CD4-positive, alpha-beta memory T cell (primary cell): ENCODE measurements around the gene EFNA5. TPM values are rescaled to one million over a fixed set of nuclear protein-coding genes. Genes with fewer than 3 reads are reported as not detected.

Experiments
- CTCF ChIA-PET: fragments of 350-600 bp; sonication (Branson Sonifier 250); formaldehyde crosslinking; loops from one replicate; lab custom pipeline; 2021; ENCODE audit warnings: inconsistent platforms; ENCODE audit not compliant: partially characterized antibody; lab: Charles Lee
- POLR2A ChIA-PET: fragments of 350-600 bp; sonication (Branson Sonifier 250); formaldehyde crosslinking; loops from one replicate; lab custom pipeline; 2021; ENCODE audit not compliant: partially characterized antibody; lab: Charles Lee
- DNase-seq, 5 donors: peaks; one replicate each; pipeline versions ENCODE4 v3.0.0 to v3.0.0-alpha.2; 2020 to 2022; ENCODE audit warnings: mixed read lengths in 1 of 5
- H3K27ac ChIP-seq: one replicate; pipeline ENCODE4 v1.7.0; 2013; ENCODE audit warnings: low read depth, low read length
- H3K27me3 ChIP-seq: 2 replicates; pipeline ENCODE4 v1.7.0; 2013; ENCODE audit warnings: mild to moderate bottlenecking, low read length, moderate library complexity; ENCODE audit not compliant: insufficient read depth
- H3K36me3 ChIP-seq: 2 replicates; pipeline ENCODE4 v1.7.0; 2013; ENCODE audit warnings: mild to moderate bottlenecking, low read length, moderate library complexity; ENCODE audit not compliant: insufficient read depth
- H3K4me1 ChIP-seq: 2 replicates; pipeline ENCODE4 v1.7.0; 2013; ENCODE audit warnings: mild to moderate bottlenecking, low read length, moderate library complexity; ENCODE audit not compliant: insufficient read depth
- H3K4me3 ChIP-seq, 2 donors: one replicate each; pipeline ENCODE4 v1.7.0; 2013; ENCODE audit warnings: low read length in 2 of 2, mild to moderate bottlenecking in 1 of 2
- H3K9me3 ChIP-seq, 2 donors: one replicate each; pipeline ENCODE4 v1.7.0; 2013; ENCODE audit warnings: low read length in 2 of 2, control low read depth in 1 of 2; ENCODE audit not compliant: control insufficient read depth in 1 of 2
- H3K27ac Mint-ChIP-seq, 7 donors: one replicate each; pipeline ENCODE4 v1.8.0; 2020 to 2021; ENCODE audit warnings: mixed read lengths in 7 of 7, mild to moderate bottlenecking in 6 of 7, inconsistent platforms in 3 of 7, moderate library complexity in 3 of 7
- H3K27me3 Mint-ChIP-seq, 2 donors: one replicate each; pipeline ENCODE4 v1.8.0; 2020 to 2021; ENCODE audit warnings: mixed read lengths in 2 of 2
- H3K36me3 Mint-ChIP-seq, 2 donors: one replicate each; pipeline ENCODE4 v1.8.0; 2020 to 2021; ENCODE audit warnings: mixed read lengths in 2 of 2, inconsistent platforms in 1 of 2, mild to moderate bottlenecking in 1 of 2
- H3K4me1 Mint-ChIP-seq, 4 donors: one replicate each; pipeline ENCODE4 v1.8.0; 2020 to 2021; ENCODE audit warnings: mixed read lengths in 4 of 4, mild to moderate bottlenecking in 1 of 4
- H3K4me3 Mint-ChIP-seq, 8 donors: one replicate each; pipeline ENCODE4 v1.8.0; 2020 to 2021; ENCODE audit warnings: mixed read lengths in 8 of 8, mild to moderate bottlenecking in 7 of 8, moderate library complexity in 6 of 8, inconsistent platforms in 3 of 8
- H3K9me3 Mint-ChIP-seq, 8 donors: one replicate each; pipeline ENCODE4 v1.8.0; 2020 to 2021; ENCODE audit warnings: mixed read lengths in 8 of 8, mild to moderate bottlenecking in 5 of 8, inconsistent platforms in 3 of 8, moderate library complexity in 1 of 8
- intact Hi-C: fragments of 100-400 bp; cut with micrococcal nuclease; formaldehyde crosslinking; loops from one replicate; pipeline ENCODE4 v1.15.1; 2023
- polyA plus RNA-seq, 2 donors: library from polyadenylated mRNA; unstranded; fragments of 300-500 nt; fragmentation: Illumina TruSeq; gene quantifications; one replicate each; pipeline ENCODE4 v1.2.3, GENCODE V29; 2021
- total RNA-seq, 2 experiments: library from RNA; stranded (reverse); gene quantifications; one replicate each; pipeline ENCODE4 v1.2.3, GENCODE V29; 2021

The EFNA5 gene
- total and polyA plus RNA-seq, 4 experiments from 2014 or later, result not detected

- H3K4me1 ChIP-seq, result no peaks in the 10 kb centered on the region
- H3K27ac ChIP-seq, result no peak overlapping the region
- peaks cover 2 to 4% of the 10 kb centered on the region in 2 donors for H3K27me3 Mint-ChIP-seq
- ChIA-PET CTCF (no interaction called here), POLR2A (no interaction called here)
- intact Hi-C loops, result no loop called here
- H3K36me3 ChIP-seq, result no peaks in the 10 kb centered on the region
- H3K9me3 ChIP-seq, result no peaks in the 10 kb centered on the region
- no peaks in the 10 kb centered on the region for H3K36me3 Mint-ChIP-seq
- H3K27ac Mint-ChIP-seq, result peak overlapping the region in 1 of 7 donors; percentile 20
- H3K9me3 Mint-ChIP-seq, result peaks cover 0 to 3% (median 0%) of the 10 kb centered on the region in 8 donors
- no peaks in the 10 kb centered on the region for H3K27me3 ChIP-seq
- no peaks in the 10 kb centered on the region for H3K4me1 Mint-ChIP-seq
- no peak overlapping the region for H3K4me3 ChIP-seq
- no peak overlapping the region for H3K4me3 Mint-ChIP-seq
- DNase-seq, result no peak
Observed at GRCh38 chr5:107422494-107422893, 248.2 kb downstream of the EFNA5 start.

- ChIA-PET POLR2A (no interaction called here), CTCF (no interaction called here)
- intact Hi-C loops, result no loop called here
- H3K4me3 ChIP-seq, result no peak overlapping the region
- Mint-ChIP-seq H3K27ac (no peak overlapping the region), H3K4me1 (no peaks in the 10 kb centered on the region), H3K9me3 (peaks cover 0 to 3% (median 0%) of the 10 kb centered on the region in 8 donors), H3K27me3 (peaks cover 2 to 3% of the 10 kb centered on the region in 2 donors), H3K36me3 (no peaks in the 10 kb centered on the region), H3K4me3 (no peak overlapping the region)
- DNase-seq, result no peak
- no peaks in the 10 kb centered on the region for H3K9me3 ChIP-seq
- H3K36me3 ChIP-seq, result no peaks in the 10 kb centered on the region
- no peaks in the 10 kb centered on the region for H3K27me3 ChIP-seq
- no peak overlapping the region for H3K27ac ChIP-seq
- H3K4me1 ChIP-seq, result no peaks in the 10 kb centered on the region
Observed at GRCh38 chr5:107419498-107419897, 251.2 kb downstream of the EFNA5 start.

- no peak overlapping the region for H3K27ac Mint-ChIP-seq
- Histone ChIP-seq H3K36me3 (no peaks in the 10 kb centered on the region), H3K9me3 (no peaks in the 10 kb centered on the region), H3K27ac (no peak overlapping the region), H3K27me3 (no peaks in the 10 kb centered on the region), H3K4me3 (no peak overlapping the region), H3K4me1 (no peaks in the 10 kb centered on the region)
- H3K4me1 Mint-ChIP-seq, result no peaks in the 10 kb centered on the region
- H3K27me3 Mint-ChIP-seq, result peaks cover 2 to 3% of the 10 kb centered on the region in 2 donors
- DNase-seq, result no peak
- ChIA-PET POLR2A (no interaction called here), CTCF (no interaction called here)
- no peaks in the 10 kb centered on the region for H3K36me3 Mint-ChIP-seq
- intact Hi-C loops, result no loop called here
- no peak overlapping the region for H3K4me3 Mint-ChIP-seq
- peaks cover 0 to 3% (median 0%) of the 10 kb centered on the region in 8 donors for H3K9me3 Mint-ChIP-seq
Observed at GRCh38 chr5:107418902-107419301, 251.8 kb downstream of the EFNA5 start.

- Histone ChIP-seq H3K4me3 (no peak overlapping the region), H3K27me3 (no peaks in the 10 kb centered on the region), H3K4me1 (no peaks in the 10 kb centered on the region), H3K36me3 (no peaks in the 10 kb centered on the region), H3K27ac (no peak overlapping the region), H3K9me3 (no peaks in the 10 kb centered on the region)
- Mint-ChIP-seq H3K36me3 (no peaks in the 10 kb centered on the region), H3K9me3 (peaks cover 0 to 3% (median 0%) of the 10 kb centered on the region in 8 donors), H3K27ac (no peak overlapping the region), H3K27me3 (peaks cover 2 to 3% of the 10 kb centered on the region in 2 donors), H3K4me1 (no peaks in the 10 kb centered on the region), H3K4me3 (no peak overlapping the region)
- intact Hi-C loops, result no loop called here
- DNase-seq, result no peak
- ChIA-PET POLR2A (no interaction called here), CTCF (no interaction called here)
Observed at GRCh38 chr5:107418071-107418470, 252.7 kb downstream of the EFNA5 start.

DNA sequence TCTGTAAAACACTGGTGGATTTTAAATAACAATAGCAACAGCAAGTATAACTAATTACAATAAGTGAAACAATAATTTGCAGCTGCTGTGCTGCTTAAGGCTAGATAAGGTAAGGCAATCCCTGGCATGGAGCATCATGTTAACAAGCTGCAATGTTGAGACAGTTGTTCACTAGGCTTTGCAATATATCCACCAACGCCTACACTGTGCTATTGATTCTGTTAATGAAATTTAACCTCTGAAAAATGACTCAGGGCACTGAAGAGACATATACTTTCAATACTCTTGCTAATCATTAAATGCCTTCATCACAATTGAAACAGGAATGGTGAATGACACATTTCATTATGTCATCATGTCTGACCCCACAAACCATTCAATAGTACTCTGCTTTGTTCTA is 255.0 kb downstream of the EFNA5 start:
- Mint-ChIP-seq H3K4me3 (no peak overlapping the region), H3K36me3 (no peaks in the 10 kb centered on the region), H3K9me3 (no peaks in the 10 kb centered on the region), H3K27ac (no peak overlapping the region), H3K27me3 (peaks cover 3% of the 10 kb centered on the region in 2 donors), H3K4me1 (no peaks in the 10 kb centered on the region)
- CTCF ChIA-PET, result no interaction called here
- H3K4me3 ChIP-seq, result no peak overlapping the region
- intact Hi-C loops, result no loop called here
- H3K9me3 ChIP-seq, result no peaks in the 10 kb centered on the region
- POLR2A ChIA-PET, result no interaction called here
- no peaks in the 10 kb centered on the region for H3K27me3 ChIP-seq
- no peaks in the 10 kb centered on the region for H3K36me3 ChIP-seq
- no peak overlapping the region for H3K27ac ChIP-seq
- DNase-seq, result no peak
- no peaks in the 10 kb centered on the region for H3K4me1 ChIP-seq

- Mint-ChIP-seq H3K4me3 (no peak overlapping the region), H3K27me3 (peaks cover 3% of the 10 kb centered on the region in 2 donors), H3K9me3 (no peaks in the 10 kb centered on the region), H3K27ac (no peak overlapping the region), H3K36me3 (no peaks in the 10 kb centered on the region), H3K4me1 (no peaks in the 10 kb centered on the region)
- Histone ChIP-seq H3K27ac (no peak overlapping the region), H3K36me3 (no peaks in the 10 kb centered on the region), H3K4me1 (no peaks in the 10 kb centered on the region), H3K27me3 (no peaks in the 10 kb centered on the region), H3K4me3 (no peak overlapping the region), H3K9me3 (no peaks in the 10 kb centered on the region)
- intact Hi-C loops, result no loop called here
- no peak for DNase-seq
- CTCF ChIA-PET, result no interaction called here
- POLR2A ChIA-PET, result no interaction called here
Observed at GRCh38 chr5:107414802-107415201, 255.9 kb downstream of the EFNA5 start.

DNA sequence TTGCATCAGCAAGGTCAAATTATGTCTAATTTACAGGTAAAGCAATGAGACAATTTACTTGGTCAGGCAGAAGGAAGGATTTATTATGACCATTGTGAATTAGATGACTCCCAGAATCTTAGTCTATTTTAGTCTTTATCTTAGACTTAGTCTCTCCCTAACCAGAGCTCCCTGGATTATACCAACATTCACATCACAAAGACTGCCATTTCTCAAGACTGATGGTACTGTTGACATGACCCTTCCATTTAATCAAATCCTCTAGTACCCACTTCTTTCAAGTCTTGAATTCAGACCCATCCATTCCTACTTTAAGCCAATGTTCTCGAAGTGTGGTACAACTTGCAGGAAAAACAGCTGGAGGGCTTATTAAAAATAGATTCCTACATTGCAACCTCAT is 257.0 kb downstream of the EFNA5 start:
- Mint-ChIP-seq H3K4me1 (no peaks in the 10 kb centered on the region), H3K36me3 (no peaks in the 10 kb centered on the region), H3K27ac (no peak overlapping the region), H3K9me3 (no peaks in the 10 kb centered on the region), H3K4me3 (no peak overlapping the region), H3K27me3 (peaks cover 0 to 3% of the 10 kb centered on the region in 2 donors)
- Histone ChIP-seq H3K4me3 (no peak overlapping the region), H3K4me1 (no peaks in the 10 kb centered on the region), H3K27me3 (no peaks in the 10 kb centered on the region), H3K27ac (no peak overlapping the region), H3K9me3 (no peaks in the 10 kb centered on the region), H3K36me3 (no peaks in the 10 kb centered on the region)
- ChIA-PET POLR2A (no interaction called here), CTCF (no interaction called here)
- no peak for DNase-seq
- intact Hi-C loops, result no loop called here

DNA sequence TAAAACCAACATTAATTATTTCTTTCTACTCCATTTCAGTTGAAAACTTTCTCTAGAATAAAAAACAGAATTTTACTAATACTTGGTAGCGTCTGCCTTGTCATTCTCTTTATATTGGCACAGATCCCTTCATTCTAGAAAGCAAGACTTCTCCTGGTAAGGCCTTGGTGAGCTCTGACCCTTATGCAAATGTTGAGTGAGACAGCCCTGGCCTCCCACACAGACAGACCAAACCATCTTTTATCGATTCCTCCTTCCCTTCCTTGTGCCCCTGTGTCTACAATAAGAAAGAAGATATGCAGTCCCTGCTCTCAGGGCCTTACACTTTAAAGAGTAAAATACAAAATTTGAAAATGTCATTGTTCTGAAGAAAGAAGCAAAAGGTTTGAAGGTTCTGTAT is 262.2 kb downstream of the EFNA5 start:
- no peak overlapping the region for H3K27ac Mint-ChIP-seq
- intact Hi-C loops, result no loop called here
- CTCF ChIA-PET, result no interaction called here
- H3K4me3 ChIP-seq, result no peak overlapping the region
- DNase-seq, result no peak
- no peaks in the 10 kb centered on the region for H3K4me1 Mint-ChIP-seq
- H3K4me3 Mint-ChIP-seq, result no peak overlapping the region
- no peak overlapping the region for H3K27ac ChIP-seq
- H3K9me3 ChIP-seq, result no peaks in the 10 kb centered on the region
- no peaks in the 10 kb centered on the region for H3K4me1 ChIP-seq
- no peaks in the 10 kb centered on the region for H3K36me3 Mint-ChIP-seq
- H3K27me3 Mint-ChIP-seq, result peaks cover 0 to 3% of the 10 kb centered on the region in 2 donors
- POLR2A ChIA-PET, result no interaction called here
- H3K36me3 ChIP-seq, result no peaks in the 10 kb centered on the region
- H3K9me3 Mint-ChIP-seq, result no peaks in the 10 kb centered on the region
- no peaks in the 10 kb centered on the region for H3K27me3 ChIP-seq
